ENCODE data around the gene CA14. TPM values are rescaled to one million over a fixed set of nuclear protein-coding genes. Genes with fewer than 3 reads are reported as not detected.

Gene CA14
- total and polyA plus RNA-seq, 2 of the 4 experiments (the other 2 are of a cell fraction) = not detected

DNA sequence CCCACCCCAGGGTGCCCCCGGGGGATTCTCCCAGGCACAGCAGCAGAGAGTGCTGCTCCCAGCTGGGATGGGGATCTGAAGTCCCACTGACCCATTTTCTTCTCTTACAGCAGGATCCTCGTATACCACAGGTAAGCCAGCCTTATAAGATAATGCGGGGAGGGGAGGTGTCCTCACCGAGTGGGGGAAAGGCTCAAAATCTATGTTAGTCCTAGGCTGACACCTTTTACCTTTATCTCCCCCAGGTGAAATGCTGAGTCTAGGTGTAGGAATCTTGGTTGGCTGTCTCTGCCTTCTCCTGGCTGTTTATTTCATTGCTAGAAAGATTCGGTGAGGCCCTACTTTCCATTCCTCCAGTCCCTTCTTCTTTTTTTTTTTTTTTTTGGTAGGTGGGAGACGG lies 6.0 kb downstream of the CA14 start:
- H3K36me3 ChIP-seq (ENCODE audit: control insufficient read depth, insufficient read depth, low read length) = peaks cover 22% of the 10 kb centered on the region
- H2AFZ ChIP-seq (replicated peaks; ENCODE audit: low read length, poor library complexity) = no peak overlapping the region
- peaks cover 5% of the 10 kb centered on the region; the same call in 1 of the 2 replicates for H3K9me1 ChIP-seq (ENCODE audit: insufficient read depth, low read length)
- no peak overlapping the region for H3K23ac ChIP-seq (ENCODE audit: low read depth, low read length)
- no peak overlapping the region for H3K56ac ChIP-seq (ENCODE audit: extremely low read depth, insufficient read depth, low read length)
- no peak overlapping the region for H2AK9ac ChIP-seq (replicated peaks; ENCODE audit: low read depth, low read length, poor library complexity)
- no peak overlapping the region for H2BK120ac ChIP-seq (ENCODE audit: low read depth, low read length)
- no peak overlapping the region for H4K8ac ChIP-seq (ENCODE audit: low read depth in 2 of 2, low read length in 2 of 2)
- intact Hi-C loops (cut with micrococcal nuclease) (no loop called here), in situ Hi-C loops (cut with MboI; ENCODE audit: low sequenced_read_pairs) (loop anchor here (10.0 kb wide), 1 partner anchor 291 kb away; no protein-coding TSS in a partner anchor), dilution Hi-C loops (cut with HindIII; ENCODE audit: low sequenced_read_pairs, unreplicated experiment) (no loop called here)
- H4K5ac ChIP-seq (ENCODE audit: low read depth, low read length) = no peak overlapping the region
- H3K27me3 ChIP-seq (ENCODE audit: control insufficient read depth, insufficient read depth, low read length) = no peaks in the 10 kb centered on the region
- H3K14ac ChIP-seq (replicated peaks; ENCODE audit: low read depth, low read length) = no peak overlapping the region
- no peak overlapping the region for H2AK5ac ChIP-seq (ENCODE audit: low read depth, low read length)
- H2BK15ac ChIP-seq (ENCODE audit: low read depth, low read length) = no peak overlapping the region
- no peak overlapping the region for H3K18ac ChIP-seq (ENCODE audit: low read depth, low read length)
- no peak overlapping the region for H2BK20ac ChIP-seq (ENCODE audit: low read depth, low read length)
- no peak overlapping the region for H3K27ac ChIP-seq (ENCODE audit: insufficient read depth, low read length)
- DNase-seq (no peak), ATAC-seq (ENCODE audit: low read depth) (no peak)
- no peak overlapping the region for H3K4me3 ChIP-seq (ENCODE audit: insufficient read depth, low read depth, low read length)
- no peak overlapping the region for H3K9ac ChIP-seq (ENCODE audit: low read depth, low read length)
- BruUV-seq (replicated peaks) = no TSS peak
- H4K91ac ChIP-seq (ENCODE audit: insufficient read depth, low read depth, low read length) = no peak overlapping the region
- no CpG with 5 or more reads among the region's 6 CpGs for WGBS, 2 experiments (ENCODE audit: extremely low coverage in 2 of 2, insufficient read length in 1 of 2)
- no peak overlapping the region for H2BK5ac ChIP-seq (ENCODE audit: low read depth, low read length, poor library complexity, severe bottlenecking)
- POLR2A ChIA-PET (ENCODE audit: unreplicated experiment) = no interaction called here
- H3K4ac ChIP-seq (ENCODE audit: low read depth, low read length) = no peak overlapping the region
- H4K20me1 ChIP-seq (ENCODE audit: insufficient read depth, low read length) = no peaks in the 10 kb centered on the region
- H3K9me3 ChIP-seq (ENCODE audit: control insufficient read depth, insufficient read depth, low read length) = no peaks in the 10 kb centered on the region
- peaks cover 14% of the 10 kb centered on the region; the same call in 1 of the 2 replicates for H3K4me1 ChIP-seq (ENCODE audit: control insufficient read depth, insufficient read depth, low read length)
- CTCF ChIA-PET = no interaction called here
- TF ChIP-seq, protein P1, sequence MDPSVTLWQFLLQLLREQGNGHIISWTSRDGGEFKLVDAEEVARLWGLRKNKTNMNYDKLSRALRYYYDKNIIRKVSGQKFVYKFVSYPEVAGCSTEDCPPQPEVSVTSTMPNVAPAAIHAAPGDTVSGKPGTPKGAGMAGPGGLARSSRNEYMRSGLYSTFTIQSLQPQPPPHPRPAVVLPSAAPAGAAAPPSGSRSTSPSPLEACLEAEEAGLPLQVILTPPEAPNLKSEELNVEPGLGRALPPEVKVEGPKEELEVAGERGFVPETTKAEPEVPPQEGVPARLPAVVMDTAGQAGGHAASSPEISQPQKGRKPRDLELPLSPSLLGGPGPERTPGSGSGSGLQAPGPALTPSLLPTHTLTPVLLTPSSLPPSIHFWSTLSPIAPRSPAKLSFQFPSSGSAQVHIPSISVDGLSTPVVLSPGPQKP (IDR thresholded peaks at IDR 0.05; ENCODE audit: borderline replicate concordance, low read depth, low read length) = no peak
- TF ChIP-seq RFX5 (IDR thresholded peaks at IDR 0.05; ENCODE audit: low read depth, low read length) = no peak
- no peak for TF ChIP-seq CHD1 (IDR thresholded peaks at IDR 0.05; ENCODE audit: low read depth, low read length)
- no peak for TF ChIP-seq NFE2L2 (IDR thresholded peaks at IDR 0.05; ENCODE audit: low read depth, low read length)
- H3K4me2 ChIP-seq (ENCODE audit: low read depth, low read length) = no peak overlapping the region
- H3K79me1 ChIP-seq (ENCODE audit: low read depth in 1 of 2, low read length in 2 of 2) = peaks cover 16 to 32% of the 10 kb centered on the region in 2 experiments
